Measurements from ENCODE around the gene BMPR2.

Gene BMPR2

GRCh38 chr2:202387608-202388342 lies 11.6 kb downstream of the BMPR2 start:
- FAIRE-seq (peak; percentile 32), DNase-seq (ENCODE audit: insufficient read length, low spot score) (no peak)
- TF ChIP-seq, protein P1, sequence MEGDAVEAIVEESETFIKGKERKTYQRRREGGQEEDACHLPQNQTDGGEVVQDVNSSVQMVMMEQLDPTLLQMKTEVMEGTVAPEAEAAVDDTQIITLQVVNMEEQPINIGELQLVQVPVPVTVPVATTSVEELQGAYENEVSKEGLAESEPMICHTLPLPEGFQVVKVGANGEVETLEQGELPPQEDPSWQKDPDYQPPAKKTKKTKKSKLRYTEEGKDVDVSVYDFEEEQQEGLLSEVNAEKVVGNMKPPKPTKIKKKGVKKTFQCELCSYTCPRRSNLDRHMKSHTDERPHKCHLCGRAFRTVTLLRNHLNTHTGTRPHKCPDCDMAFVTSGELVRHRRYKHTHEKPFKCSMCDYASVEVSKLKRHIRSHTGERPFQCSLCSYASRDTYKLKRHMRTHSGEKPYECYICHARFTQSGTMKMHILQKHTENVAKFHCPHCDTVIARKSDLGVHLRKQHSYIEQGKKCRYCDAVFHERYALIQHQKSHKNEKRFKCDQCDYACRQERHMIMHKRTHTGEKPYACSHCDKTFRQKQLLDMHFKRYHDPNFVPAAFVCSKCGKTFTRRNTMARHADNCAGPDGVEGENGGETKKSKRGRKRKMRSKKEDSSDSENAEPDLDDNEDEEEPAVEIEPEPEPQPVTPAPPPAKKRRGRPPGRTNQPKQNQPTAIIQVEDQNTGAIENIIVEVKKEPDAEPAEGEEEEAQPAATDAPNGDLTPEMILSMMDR (IDR thresholded peaks at IDR 0.05; ENCODE audit: insufficient read depth, missing control alignments): no peak

DNA sequence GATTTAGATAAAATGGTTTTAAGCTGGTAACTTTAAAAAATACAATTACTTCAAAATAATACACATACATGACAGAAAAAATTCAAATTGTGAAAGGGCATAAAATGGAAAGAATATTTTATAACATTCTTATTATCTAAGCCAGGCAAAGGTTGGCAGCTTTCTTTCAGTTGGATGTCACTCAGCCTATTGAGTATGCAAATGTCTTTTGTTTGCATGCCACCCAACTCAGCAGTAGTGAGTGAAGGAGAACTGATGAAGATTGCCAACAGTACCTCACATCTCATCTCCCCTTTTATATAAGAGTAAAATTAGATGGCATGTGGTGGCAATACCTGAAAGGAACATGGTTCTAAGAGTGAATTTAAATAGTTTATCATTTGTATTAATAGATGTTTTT lies 24.8 kb downstream of the BMPR2 start:
- TF ChIP-seq, protein P1 (IDR thresholded peaks at IDR 0.05; ENCODE audit: insufficient read depth, missing control alignments): no peak
- DNase-seq (ENCODE audit: insufficient read length, low spot score): no peak
- no peak for FAIRE-seq

- TF ChIP-seq, protein P1 (IDR thresholded peaks at IDR 0.05; ENCODE audit: insufficient read depth, missing control alignments): no peak
- FAIRE-seq: no peak
- no peak for DNase-seq (ENCODE audit: insufficient read length, low spot score)
Observed at GRCh38 chr2:202405798-202406197, 29.7 kb downstream of the BMPR2 start.

DNA sequence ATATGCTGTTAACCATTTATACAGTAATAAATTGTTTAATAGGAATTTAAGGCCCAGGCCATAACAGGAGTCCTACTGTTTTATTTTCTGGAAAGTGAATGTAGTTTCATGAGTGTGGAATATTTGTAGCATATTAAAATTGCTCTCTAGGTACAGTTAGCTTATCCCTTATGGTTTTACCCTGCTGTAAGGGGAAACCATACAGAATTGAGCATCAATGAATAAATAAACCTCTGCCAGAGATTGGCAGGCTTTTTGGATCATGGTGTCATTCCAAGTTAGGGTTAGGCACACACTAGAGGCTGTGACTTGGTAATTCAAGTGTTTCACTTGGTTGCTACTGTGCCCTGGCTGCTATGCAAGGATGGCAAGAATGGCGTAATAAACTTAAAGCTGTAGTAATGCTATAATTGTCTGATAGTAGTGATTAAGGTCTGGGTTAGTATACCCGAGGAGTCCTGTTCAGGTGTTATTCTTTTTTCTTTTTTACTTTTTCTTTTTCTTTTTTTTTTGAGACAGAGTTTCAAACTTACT lies 30.4 kb downstream of the BMPR2 start:
- FAIRE-seq (no peak), DNase-seq (ENCODE audit: insufficient read length, low spot score) (no peak)
- TF ChIP-seq, protein P1 (IDR thresholded peaks at IDR 0.05; ENCODE audit: insufficient read depth, missing control alignments): no peak

GRCh38 chr2:202408546-202409140 lies 32.5 kb downstream of the BMPR2 start:
- DNase-seq (ENCODE audit: insufficient read length, low spot score): no peak
- FAIRE-seq: no peak
- TF ChIP-seq, protein P1 (IDR thresholded peaks at IDR 0.05; ENCODE audit: insufficient read depth, missing control alignments): no peak

DNA sequence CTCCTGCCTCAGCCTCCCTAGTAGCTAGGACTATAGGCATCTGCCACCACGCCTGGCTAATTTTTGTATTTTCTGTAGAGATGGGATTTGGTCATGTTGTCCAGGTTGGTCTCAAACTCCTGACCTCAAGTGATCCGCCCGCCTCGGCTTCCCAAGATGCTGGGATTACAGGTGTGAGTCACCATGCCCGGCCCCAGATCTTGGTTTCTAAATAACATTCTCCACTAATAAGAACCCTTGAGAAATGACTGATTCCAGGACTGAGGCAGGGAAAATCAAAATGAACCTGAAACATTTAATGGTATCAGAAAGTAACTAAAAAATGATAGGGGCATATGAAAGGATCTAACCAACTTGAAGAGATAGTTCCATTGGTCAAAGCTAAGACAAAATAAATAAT lies 34.0 kb downstream of the BMPR2 start:
- FAIRE-seq: no peak
- no peak for DNase-seq (ENCODE audit: insufficient read length, low spot score)
- TF ChIP-seq, protein P1 (IDR thresholded peaks at IDR 0.05; ENCODE audit: insufficient read depth, missing control alignments): no peak

- DNase-seq (ENCODE audit: insufficient read length, low spot score): no peak
- FAIRE-seq: no peak
- TF ChIP-seq, protein P1 (IDR thresholded peaks at IDR 0.05; ENCODE audit: insufficient read depth, missing control alignments): no peak
Observed at GRCh38 chr2:202411097-202411496, 35.0 kb downstream of the BMPR2 start.

All from D721Med (cell line).